ENCODE measurements around the gene AMY2A. TPM values are rescaled to one million over a fixed set of nuclear protein-coding genes. Genes with fewer than 3 reads are reported as not detected.
"Not testable (repeated sequence)": the region's sequence is repeated elsewhere in the genome, so short reads cannot be mapped to it uniquely, and the experiment has no call there.

AMY2A gene
- 1.3 TPM in 1 of 2 replicates, not detected in the other for polyA plus RNA-seq
- not detected in 2 replicates for polyA minus RNA-seq

- H3K9ac ChIP-seq (ENCODE audit: low read length); H4K20me1 ChIP-seq (ENCODE audit: insufficient read depth); H3K36me3 ChIP-seq (ENCODE audit: insufficient read depth, low read length); H2AFZ ChIP-seq (ENCODE audit: low read depth, low read length); H3K4me2 ChIP-seq (ENCODE audit: low read length); H3K9me3 ChIP-seq (ENCODE audit: low read length); H3K27ac ChIP-seq (ENCODE audit: low read length); H3K27me3 ChIP-seq (ENCODE audit: insufficient read depth, low read depth, low read length); H3F3A ChIP-seq (ENCODE audit: insufficient read depth, low read length, poor library complexity, severe bottlenecking); H3K4me3 ChIP-seq (ENCODE audit: low read length); H3K9me2 ChIP-seq (ENCODE audit: insufficient read depth, low read length); H3K79me2 ChIP-seq (replicated peaks; ENCODE audit: insufficient read depth, low read length): not testable (repeated sequence)
Observed at GRCh38 chr1:103616994-103617477, at the start of gene AMY2A. TSS of gene AMY2A (plus strand) at chr1:103617427. CDS start at chr1:103617441, 14 bp downstream.

GRCh38 chr1:103569493-103569892, 47.7 kb upstream of the AMY2A start:
- Histone ChIP-seq H4K20me1 (ENCODE audit: insufficient read depth) (no peaks in the 10 kb centered on the region), H3K9ac (ENCODE audit: low read length) (no peak overlapping the region), H3K9me3 (ENCODE audit: low read length) (no peaks in the 10 kb centered on the region), H2AFZ (ENCODE audit: low read depth, low read length) (no peak overlapping the region), H3K27ac (ENCODE audit: low read length) (no peak overlapping the region), H3K4me3 (ENCODE audit: low read length) (no peak overlapping the region), H3K4me2 (ENCODE audit: low read length) (no peak overlapping the region), H3F3A (ENCODE audit: insufficient read depth, low read length, poor library complexity, severe bottlenecking) (no peaks in the 10 kb centered on the region), H3K79me2 (replicated peaks; ENCODE audit: insufficient read depth, low read length) (no peaks in the 10 kb centered on the region), H3K36me3 (ENCODE audit: insufficient read depth, low read length) (peaks cover 6% of the 10 kb centered on the region), H3K27me3 (ENCODE audit: insufficient read depth, low read depth, low read length) (no peaks in the 10 kb centered on the region), H3K9me2 (ENCODE audit: insufficient read depth, low read length) (no peaks in the 10 kb centered on the region)
- TF ChIP-seq REST (IDR thresholded peaks at IDR 0.05; ENCODE audit: borderline replicate concordance), result no peak
- TF ChIP-seq MXI1 (conservative IDR thresholded peaks at IDR 0.05; ENCODE audit: poor library complexity, severe bottlenecking), result no peak
- no peak for TF ChIP-seq EP300 (conservative IDR thresholded peaks at IDR 0.05; ENCODE audit: poor library complexity, severe bottlenecking)
- no peak for TF ChIP-seq TAF1 (IDR thresholded peaks at IDR 0.05; ENCODE audit: low read depth)
- TF ChIP-seq EZH2 (IDR thresholded peaks at IDR 0.05; ENCODE audit: borderline replicate concordance, insufficient read depth, low read length, poor library complexity, severe bottlenecking), result no peak
- TF ChIP-seq SMC3 (conservative IDR thresholded peaks at IDR 0.05; ENCODE audit: poor library complexity), result no peak
- TF ChIP-seq POLR2AphosphoS5 (IDR thresholded peaks at IDR 0.05), result no peak
- no peak for TF ChIP-seq CTCF (IDR thresholded peaks at IDR 0.05; ENCODE audit: poor library complexity, severe bottlenecking)
- TF ChIP-seq RAD21 (conservative IDR thresholded peaks at IDR 0.05), result no peak

GRCh38 chr1:103571289-103571688, 45.9 kb upstream of the AMY2A start, which contains the start of gene AMY2B:
TSS of gene AMY2B (plus strand) at chr1:103571589. CDS start at chr1:103571603, 14 bp downstream.
- H3K79me2 ChIP-seq (replicated peaks; ENCODE audit: insufficient read depth, low read length); H3K9me2 ChIP-seq (ENCODE audit: insufficient read depth, low read length); H2AFZ ChIP-seq (ENCODE audit: low read depth, low read length); H3K4me3 ChIP-seq (ENCODE audit: low read length); H3K4me2 ChIP-seq (ENCODE audit: low read length); H4K20me1 ChIP-seq (ENCODE audit: insufficient read depth); H3K9ac ChIP-seq (ENCODE audit: low read length); H3F3A ChIP-seq (ENCODE audit: insufficient read depth, low read length, poor library complexity, severe bottlenecking); H3K9me3 ChIP-seq (ENCODE audit: low read length); H3K27ac ChIP-seq (ENCODE audit: low read length); H3K27me3 ChIP-seq (ENCODE audit: insufficient read depth, low read depth, low read length); H3K36me3 ChIP-seq (ENCODE audit: insufficient read depth, low read length): not testable (repeated sequence)

Measured in neural cell (in vitro differentiated cells).